SW 1271 (cell line): ENCODE measurements around the gene SALL4.
"Not testable (repeated sequence)": the region's sequence is repeated elsewhere in the genome, so short reads cannot be mapped to it uniquely, and the experiment has no call there.

Experiments used
- DNase-seq, 2 experiments: peaks; one replicate each; lab custom pipeline; 2025; lab: John Stamatoyannopoulos, UW

The SALL4 gene

DNA sequence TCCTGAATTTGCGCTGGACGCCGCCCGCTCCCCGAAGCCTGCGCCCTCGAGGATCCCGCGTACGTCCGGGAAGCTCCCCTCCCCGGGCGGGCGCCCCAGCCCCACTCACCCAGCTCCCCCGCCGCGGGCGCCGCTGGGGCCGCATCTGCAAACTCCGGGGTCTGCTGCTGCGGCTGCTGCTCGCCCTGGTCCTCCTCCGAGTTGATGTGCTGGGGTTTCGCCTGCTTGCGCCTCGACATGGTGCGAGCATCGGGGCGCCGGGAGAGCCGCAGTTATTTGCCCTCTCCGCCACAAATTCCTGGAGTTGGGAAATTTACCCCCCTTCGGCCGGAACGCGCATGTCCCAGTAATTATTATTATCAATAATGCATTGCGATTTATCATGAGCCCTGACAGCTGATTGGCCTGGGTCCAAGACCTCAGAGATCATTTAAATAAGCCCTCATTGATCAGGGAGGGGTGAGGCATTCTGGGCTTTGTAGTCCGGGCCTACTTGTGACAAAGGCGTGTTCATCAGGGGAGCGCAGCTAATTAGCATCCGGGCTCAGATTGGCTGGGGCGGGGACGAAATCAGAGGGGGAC lies at the start of gene SALL4:
Gene SALL4 (minus strand): TSS at position 352 of the 582 bp plus-strand sequence. CDS start 113 bp downstream, at position 239.
- no peak for DNase-seq

GRCh38 chr20:51848346-51848745 lies 46.0 kb upstream of the SALL4 start:
- no peak for DNase-seq

DNA sequence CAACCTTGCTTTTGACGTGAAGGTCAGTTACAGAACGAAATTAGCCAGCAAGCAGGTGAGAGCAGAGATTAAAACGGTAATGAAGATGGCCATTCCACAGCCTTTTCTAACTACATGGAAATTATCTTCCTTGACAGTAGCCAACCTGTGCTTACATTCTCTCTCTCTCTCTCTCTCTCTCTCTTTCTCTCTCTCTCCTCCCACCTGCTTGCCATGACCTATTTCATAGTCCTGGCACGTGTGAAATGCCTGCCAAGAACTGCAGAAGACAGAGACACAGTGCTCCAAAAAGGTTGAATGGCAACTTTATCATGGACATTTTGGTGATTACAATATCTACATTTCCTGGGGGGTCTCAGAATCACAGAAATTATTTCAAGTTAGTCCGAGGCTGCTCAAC lies 38.5 kb upstream of the SALL4 start:
- DNase-seq = no peak

DNA sequence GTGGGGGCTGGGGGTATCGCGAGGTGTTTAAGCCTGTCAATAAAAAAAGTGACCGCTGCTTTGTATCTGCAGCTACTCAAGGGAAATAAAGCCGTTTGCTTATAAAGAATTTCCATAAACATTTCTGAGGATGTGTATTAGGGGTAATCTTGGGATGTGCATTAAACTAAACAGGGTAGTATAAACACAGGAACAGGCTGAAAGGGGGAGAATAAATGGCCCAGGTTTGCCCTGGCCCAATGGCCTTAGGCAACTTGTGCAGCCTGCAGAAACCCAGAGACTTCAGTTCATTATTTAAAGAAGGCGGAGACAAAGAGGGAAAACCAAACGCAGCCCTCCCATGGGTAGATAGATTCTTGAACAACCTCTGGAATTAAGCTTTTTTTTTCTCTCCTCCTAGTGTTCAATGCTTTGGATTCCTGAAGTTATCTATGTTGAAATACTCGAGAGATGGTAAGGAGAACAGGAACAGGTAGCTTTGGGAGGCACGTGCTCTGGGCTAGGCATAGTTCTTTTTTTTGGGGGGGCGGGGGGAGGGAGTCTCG lies 35.6 kb upstream of the SALL4 start:
- DNase-seq = no peak

DNA sequence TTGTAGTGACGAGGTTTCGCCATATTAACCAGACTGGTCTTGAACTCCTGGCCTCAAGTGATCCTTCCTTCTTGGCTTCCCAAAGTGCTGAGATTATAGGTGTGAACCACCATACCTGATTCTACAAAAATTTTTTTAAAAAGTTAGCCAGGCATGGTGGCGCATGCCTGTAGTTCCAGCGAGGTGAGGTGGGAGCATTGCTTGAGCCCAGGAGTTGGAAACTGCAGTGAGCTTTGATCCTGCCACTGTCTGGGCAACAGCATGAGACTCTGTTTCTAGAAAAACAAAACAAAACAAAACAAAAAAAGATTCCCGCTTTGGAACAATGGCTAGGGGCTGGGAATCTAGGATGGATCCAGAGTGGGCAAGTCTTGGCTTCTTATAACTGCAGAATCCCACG lies 35.1 kb upstream of the SALL4 start:
- DNase-seq = no peak

- no peak for DNase-seq
Measured at GRCh38 chr20:51833326-51833725, 31.0 kb upstream of the SALL4 start.

DNA sequence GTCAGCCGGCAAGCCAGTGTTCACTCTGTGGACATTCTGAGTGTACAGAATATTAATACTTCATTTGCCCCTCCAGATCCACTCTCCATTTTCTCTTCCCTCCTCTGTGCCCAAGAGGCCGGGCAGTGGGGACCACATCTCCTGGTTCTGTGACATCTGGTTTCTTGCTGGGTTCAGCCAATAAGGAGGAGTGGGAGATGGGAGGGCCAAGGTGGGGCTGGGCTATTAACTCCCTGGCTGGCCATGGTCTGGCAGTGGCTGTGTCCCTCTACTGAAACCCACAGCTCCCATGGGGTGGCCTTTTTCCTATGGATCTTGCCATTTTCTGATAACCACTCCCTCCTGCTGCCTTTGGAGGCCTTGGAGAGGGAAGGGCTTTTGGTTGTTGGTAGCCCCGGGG lies 30.0 kb upstream of the SALL4 start:
- DNase-seq = no peak

DNA sequence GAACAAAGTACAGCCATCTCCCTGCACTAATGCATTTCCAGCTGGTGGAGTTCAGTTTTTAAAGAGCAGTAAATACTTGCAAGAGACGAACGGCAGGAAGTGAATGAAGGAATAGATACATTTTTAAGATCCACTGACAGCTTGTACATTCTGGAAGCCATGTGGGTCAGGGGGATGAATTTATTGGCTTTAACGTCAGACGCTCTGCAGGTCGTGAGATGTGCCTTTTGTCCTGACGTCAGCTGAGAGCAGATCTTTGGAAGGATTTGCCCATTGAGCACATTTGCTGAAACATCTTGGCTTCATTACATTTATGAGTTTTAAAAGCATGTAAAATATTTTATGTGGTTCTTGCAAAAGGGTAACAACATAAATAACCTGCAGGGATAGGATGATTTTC lies 29.5 kb upstream of the SALL4 start:
- DNase-seq = no peak

- DNase-seq = no peak
Measured at GRCh38 chr20:51830538-51830937, 28.2 kb upstream of the SALL4 start.

GRCh38 chr20:51828762-51829161 lies 26.4 kb upstream of the SALL4 start:
- no peak for DNase-seq

GRCh38 chr20:51826372-51826771 lies 24.1 kb upstream of the SALL4 start:
- no peak for DNase-seq

- DNase-seq = no peak
Measured at GRCh38 chr20:51818479-51819008, 16.2 kb upstream of the SALL4 start.

GRCh38 chr20:51816856-51817255 lies 14.5 kb upstream of the SALL4 start:
- DNase-seq = not testable (repeated sequence)

GRCh38 chr20:51815383-51816076 lies 13.2 kb upstream of the SALL4 start:
- no peak for DNase-seq

- DNase-seq = no peak
Measured at GRCh38 chr20:51812861-51813260, 10.5 kb upstream of the SALL4 start.

- DNase-seq = no peak
Measured at GRCh38 chr20:51811514-51812128, 9.3 kb upstream of the SALL4 start.

DNA sequence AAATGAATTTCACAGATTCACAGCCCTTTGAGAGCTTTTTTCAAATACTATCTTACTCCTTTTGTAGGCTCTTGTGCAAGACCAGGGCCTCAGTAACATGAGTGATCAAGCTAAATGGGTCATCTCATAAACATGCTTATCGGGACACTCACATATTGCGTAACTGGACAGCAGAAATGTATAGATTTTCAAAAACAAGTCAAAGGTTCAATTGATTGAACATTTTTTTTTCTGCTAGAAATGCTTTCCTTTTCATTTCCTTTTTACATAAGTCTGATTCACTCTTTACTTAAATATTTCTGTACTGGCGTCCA lies 8.7 kb upstream of the SALL4 start:
- DNase-seq = no peak

DNA sequence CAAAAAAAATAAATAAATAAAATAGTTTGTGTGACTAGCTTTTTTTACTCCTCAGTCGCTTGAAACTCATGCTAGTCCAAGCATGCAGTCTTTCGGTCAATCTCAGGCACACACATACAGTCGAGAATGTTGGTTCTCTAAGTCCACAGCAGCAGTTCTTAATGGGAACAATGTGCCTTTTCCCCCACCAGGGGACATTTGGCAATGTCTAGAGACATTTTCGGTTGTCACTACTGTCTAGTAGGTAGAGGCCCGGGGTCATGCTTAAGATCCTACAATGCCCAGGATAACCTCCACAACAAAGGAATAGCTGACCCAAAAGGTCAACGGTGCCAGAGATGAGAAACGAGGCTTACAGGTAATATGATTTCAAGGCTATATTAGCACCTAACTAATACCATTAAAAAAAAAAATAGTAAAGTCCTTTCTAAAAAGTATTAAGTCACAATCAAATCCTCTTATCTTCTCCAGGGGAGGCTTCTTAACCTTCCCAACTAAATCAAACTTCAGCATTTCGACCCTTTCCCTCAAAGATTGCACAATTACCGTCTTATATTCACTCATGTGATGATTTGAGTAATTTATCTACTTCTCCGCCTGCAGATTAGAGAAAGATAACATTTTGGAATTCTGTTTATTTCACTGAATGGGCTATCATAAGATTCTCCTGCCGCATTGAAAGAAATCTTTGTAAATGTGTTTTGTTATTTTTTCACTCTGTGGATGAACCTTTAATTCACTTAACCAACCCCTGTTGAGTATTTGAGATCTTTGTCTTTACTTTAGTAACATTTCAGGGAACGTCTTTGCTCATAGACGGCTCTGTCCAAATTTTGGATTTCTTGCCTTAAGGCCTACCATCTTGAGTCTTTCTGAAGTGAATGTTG lies 8.1 kb upstream of the SALL4 start:
- no peak for DNase-seq

GRCh38 chr20:51807720-51808250 lies 5.5 kb upstream of the SALL4 start:
- DNase-seq = no peak

GRCh38 chr20:51804754-51805153 lies 2.4 kb upstream of the SALL4 start:
- DNase-seq = no peak

- DNase-seq = no peak
Measured at GRCh38 chr20:51803148-51803854, 980 bp upstream of the SALL4 start.
